HG02970 (cell line): Measurements from ENCODE around the gene AGRP.
"Not testable (repeated sequence)": the region's sequence is repeated elsewhere in the genome, so short reads cannot be mapped to it uniquely, and the experiment has no call there.

Experiments
- ATAC-seq: cut with Tn5 transposase; IDR thresholded peaks from one replicate; pipeline ENCODE4 v1.9.1; 2021; ENCODE audit warnings: mild to moderate bottlenecking, moderate library complexity, moderate number of reproducible peaks; ENCODE audit not compliant: unreplicated experiment, low FRiP score

The AGRP gene

GRCh38 chr16:67504031-67505021, 21.0 kb upstream of the AGRP start:
- no peak for ATAC-seq

DNA sequence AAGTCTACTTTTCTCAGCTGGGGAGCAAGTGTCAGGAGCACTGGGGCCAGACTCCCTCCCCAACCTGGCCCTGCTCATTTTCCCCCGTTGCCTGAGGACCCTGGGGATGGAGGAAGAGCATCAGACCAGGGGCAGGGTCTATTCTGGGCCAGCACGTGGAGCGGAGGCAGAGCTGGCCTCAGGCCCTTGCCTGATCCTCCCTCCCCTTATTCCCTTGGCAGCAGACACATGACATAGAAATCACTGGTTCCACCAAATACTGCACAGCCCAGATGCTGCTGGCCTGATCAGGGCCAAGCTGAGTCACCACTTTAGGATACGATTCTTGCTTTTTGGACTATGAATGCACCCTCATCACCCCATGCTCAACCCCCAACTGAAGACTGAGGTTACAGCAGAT, 15.8 kb upstream of the AGRP start:
- ATAC-seq, result no peak

DNA sequence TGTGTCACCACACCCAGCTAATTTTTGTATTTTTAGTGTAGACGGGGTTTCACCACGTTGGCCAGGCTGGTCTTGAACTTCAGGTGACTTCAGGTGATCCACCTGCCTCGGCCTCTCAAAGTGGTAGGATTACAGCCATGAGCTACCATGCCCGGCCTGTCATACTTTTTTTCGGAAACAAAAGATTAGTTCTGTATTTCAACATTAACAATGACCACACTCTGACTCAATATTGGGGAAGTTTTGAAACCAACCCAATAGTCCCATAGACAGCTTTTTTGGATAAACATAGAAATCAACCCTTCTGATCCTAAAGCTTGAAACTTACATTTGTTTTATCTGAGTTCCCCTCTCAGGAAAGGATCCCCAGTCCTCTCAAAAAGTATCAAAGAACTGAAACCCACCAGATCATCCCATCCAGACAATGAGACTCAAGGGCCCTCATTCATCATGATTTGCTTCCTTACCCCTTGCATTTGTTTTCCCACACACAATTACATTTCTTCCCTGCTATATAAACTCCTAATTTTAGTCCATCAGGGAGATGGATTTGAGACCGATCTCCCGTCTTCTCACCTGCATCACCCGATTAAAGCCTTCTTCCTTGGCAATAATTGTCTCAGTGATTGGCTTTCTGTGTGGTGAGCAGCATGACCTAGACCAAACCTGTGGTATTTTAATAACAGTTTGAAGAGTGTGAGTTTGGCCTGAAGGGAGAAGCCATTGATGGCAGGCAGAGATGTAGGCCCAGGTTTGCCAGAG, 7.2 kb upstream of the AGRP start:
- ATAC-seq, result no peak

DNA sequence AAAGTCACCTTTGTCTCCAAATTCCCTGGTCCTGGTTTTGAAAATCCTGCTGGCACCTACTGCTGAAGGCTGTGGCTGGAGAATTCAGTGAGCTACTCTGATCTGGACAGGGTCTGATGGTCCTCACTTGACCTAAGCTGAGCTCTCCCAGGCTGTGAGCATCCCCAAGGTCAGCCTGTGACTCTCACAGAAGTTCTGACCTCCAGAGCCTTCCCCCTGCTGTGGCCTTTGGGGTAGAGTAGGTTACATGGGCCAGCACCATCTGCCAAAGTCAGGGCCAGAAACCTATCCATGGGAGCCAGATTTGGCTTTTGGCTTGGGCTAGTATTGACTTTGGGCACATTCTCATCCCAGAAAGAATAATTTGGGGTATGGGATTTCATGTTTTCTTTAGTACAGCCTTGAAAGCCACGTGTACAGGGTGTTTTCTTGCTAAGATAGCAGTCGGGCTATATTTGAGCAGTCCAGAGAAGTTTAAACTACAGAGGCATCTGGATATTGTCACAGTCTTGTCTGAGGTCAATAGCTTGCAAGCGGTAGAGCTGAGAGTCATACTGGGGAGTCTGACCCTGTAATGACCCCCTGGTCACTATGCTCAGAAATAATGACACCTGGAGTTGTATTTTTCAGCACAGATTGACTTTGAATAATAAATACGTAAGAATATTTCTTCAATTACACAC, 6.2 kb upstream of the AGRP start:
- ATAC-seq, result no peak

DNA sequence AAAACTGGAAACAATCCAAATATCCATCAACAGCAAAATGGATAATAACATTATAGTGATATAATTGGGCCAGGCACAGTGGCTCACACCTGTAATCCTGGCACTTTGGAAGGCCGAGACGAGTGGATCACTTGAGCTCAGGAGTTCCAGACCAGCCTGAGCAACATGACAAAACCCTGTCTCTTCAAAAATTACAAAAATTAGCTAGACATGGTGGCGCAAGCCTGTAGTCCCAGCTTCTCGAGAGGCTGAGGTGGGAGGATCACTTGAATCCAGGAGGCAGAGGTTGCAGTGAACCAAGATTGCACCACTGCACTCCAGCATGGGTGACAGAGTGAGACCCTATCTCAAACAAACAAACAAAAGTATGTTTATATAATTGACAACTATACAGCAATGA, 4.2 kb upstream of the AGRP start:
- ATAC-seq, result not testable (repeated sequence)

DNA sequence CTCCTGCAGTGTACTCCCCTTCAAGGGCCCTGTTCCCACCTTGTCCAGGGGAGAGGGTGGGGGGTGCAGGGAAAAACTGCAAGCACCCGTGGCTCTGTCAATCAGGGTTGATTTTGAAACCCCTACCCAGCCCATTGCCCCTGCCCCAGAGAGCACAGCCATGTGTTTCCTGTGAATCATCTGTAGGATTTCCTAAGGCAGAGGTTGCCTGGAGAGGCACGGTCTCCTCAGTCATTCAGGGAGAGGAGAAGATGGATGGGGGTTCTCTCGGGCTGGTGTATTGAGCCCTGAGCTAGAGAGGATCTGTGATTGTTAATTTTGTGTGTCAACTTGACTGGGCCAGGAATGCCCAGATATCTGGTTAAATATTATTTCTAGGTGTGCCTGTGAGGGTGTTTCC, 3.5 kb upstream of the AGRP start:
- no peak for ATAC-seq

GRCh38 chr16:67483731-67484525, 581 bp upstream of the AGRP start:
- ATAC-seq, result no peak

GRCh38 chr16:67482233-67482924, 968 bp downstream of the AGRP start:
- ATAC-seq, result no peak

DNA sequence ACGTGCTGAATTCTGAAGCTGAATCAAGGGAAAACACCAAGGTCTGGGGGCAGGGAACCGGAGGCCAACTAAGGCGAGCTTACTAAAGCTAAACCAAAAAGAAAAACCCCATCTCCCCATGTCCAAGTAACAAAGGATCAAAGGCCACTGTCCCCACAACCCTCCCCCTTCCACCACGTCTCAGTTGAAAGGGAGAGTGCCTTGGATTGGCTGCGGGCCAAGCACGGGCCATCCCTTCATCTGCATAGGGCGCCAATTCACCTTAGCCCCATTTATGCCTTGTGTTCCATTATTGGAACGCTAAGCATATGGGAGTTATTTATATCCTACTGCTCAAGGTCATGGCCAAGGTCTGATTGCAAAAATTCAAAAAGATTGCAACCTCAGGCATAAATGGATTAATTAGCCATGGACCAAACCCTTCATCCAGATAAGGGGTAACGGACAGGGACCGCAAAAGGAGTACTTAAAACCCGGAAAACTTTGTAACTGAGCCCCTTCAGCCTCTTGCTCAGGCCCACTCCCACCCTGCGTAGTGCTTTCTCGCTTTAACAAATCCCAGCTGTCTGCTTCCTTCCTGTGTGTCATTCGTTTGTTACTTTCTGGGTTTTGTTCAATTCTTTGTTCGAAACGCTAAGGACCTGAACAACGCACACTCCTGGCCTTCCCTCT, 1.6 kb downstream of the AGRP start:
- no peak for ATAC-seq

DNA sequence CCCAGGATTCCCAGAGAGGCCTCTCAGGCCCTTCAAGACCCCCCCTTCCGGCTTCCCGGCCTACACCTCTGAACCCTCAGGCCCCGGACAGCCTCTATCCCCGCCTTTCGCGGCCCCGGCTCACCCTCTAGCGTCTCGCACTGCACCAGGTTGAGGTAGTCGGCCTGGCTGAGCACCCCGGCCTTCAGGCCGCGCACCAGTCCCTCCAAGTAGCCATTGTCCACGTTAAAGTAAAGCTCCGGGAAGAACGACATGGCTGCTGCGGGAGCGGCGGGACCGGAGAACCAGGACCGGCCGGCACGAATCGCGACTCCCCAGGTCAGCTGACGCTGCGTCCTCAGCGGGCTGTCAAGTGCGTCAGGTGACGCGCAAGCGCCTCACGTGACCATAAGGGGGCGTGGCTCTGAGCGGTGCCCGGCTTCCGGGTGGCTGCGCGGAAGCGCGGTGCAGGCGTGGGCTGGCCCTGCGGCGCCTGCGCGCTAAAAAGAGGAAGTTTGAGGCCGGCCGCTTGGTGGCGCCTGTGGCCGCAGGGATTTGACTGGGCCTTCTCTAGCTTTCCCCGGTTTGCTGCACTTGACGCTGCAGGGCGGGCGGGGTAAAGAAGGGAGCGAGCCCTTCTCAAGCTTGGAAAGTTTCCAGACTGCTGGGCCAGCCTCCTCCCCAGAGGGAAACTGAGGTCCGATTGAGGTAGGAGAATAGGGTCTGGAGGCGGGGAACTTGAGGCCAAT, 2.4 kb downstream of the AGRP start, which contains the start of gene ATP6V0D1:
ATP6V0D1 (minus strand) TSS at position 325 of the 728 bp plus-strand sequence; CDS start at position 254, 71 bp downstream.
- peak; percentile 96 for ATAC-seq

DNA sequence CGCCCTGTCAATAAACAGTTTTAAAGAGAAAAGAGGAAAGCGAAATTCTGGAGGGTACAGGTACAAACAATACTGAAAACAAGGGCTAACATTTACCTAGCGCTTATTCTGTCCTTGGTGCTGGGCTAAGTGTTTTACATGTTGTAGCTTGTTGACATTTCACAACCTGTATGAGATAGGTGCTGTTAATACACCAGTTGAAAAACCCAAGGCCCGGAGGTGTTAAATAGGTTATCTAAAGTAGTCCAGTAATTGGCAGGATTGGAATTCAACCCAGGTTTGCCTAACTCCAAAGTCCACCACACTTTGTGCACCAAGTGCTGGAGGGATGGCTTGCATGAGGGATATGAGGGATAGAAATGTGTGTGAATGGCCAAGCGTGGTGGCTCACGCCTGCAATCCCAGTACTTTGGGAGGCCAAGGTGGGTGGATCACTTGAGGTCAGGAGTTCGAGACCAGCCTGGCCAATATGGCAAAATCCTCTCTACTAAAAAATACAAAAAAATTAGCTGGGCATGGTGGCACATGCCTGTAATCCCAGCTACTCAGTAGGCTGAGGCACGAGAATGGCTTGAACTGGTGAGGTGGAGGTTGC, 5.3 kb downstream of the AGRP start:
- no peak for ATAC-seq

DNA sequence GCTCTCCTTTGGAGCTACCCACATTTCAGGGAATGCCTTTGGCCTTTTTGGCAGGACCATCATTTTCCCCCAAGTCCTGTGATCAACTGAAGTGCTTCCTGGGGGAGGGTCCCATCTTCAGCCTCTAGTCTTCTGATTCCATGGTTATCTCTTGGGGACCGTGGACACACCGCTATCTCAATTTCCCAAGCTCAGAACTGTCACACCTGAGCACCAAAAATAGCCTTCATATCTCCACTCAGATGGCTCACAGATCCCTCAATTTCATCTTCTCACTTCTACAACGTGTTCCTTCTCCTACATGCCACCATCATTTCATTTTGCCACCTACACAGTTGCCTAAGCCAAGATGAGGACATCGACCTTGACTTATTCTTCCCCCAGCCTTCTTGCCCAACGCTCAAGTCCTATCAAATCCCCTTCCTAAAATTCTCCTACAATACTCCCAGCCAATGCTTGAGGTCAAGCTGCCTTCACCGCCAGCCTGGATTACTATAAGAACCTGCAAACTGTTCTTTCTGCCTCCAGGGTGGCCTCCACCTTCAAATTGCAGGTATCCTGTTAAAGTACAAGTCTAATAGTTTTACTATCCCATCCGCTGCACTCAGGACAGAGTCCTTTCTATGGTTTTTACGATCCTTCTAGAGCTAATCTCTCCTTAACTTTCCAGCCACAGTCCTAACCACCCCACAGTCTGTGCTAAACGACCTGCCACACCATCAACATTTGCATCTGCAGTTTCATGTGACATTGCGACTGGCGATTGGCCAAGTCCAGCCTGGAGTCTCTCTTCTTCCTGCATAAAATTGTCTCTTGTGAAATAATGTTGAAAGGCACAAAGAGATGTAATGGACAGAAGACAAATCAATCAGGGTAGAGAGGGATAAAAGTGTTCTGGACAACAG, 8.5 kb downstream of the AGRP start:
- ATAC-seq, result no peak

- no peak for ATAC-seq
These were observed 11.5 kb downstream of the AGRP start for GRCh38 chr16:67471758-67472384.

DNA sequence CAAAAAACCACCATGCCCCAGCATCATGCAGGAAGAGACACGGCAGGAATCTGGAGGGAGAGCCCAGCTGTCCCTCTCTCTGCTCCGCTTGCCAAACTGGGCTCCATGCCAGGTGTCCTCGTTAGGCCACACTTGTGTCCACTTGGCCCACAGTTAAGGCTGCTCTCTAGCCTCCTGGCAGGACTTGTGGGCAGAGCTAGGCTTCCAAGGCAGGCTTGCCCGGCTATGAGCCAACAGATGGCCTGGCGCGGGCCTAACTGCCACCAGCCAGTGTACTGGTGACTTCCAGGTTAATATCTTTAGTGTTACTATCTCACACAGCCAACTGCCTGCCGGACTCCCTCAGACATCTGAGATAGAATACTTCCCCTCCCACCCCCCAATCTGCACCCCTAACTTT, 13.0 kb downstream of the AGRP start:
- ATAC-seq, result no peak

DNA sequence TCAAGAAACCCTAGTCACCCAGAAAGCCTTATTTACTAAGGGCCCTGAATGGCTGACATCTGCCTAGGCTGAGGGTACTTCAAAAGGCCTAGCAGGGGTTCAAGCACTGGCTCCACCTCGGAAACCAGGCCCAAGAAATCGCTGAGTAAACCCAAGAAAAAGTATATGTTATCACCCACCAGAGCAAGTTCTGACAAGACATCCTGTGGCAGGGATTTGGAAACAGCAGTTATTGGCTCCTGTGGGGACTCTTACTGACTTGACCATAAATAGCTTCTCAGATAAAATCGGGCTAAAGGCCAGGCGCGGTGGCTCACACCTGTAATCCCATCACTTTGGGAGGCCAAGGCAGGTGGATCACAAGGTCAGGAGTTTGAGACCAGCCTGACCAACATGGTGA, 14.6 kb downstream of the AGRP start:
- no peak for ATAC-seq

DNA sequence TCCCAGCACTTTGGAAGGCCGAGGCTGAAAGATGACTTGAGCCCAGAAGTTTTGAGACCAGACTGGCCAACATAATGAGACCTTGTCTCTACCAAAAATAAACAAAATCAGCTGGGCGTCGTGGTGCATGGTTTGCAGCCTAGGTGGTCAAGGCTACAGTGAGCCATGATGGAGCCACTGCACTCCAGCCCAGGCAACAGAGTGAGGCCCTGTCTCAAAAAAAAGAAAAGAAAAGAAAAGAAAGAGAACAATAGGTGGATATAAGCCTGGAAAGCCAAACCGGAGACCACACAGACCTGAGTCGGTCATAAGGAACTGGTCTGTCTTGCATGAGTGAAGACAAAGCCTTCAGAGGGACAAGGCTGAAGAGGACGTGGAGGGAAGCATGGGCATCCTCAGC, 16.8 kb downstream of the AGRP start:
- no peak for ATAC-seq
